T47D (cell line): ENCODE results near the gene GMPR2.
A peak's percentile ranks its signal among the peaks of the same experiment; 100 is the strongest.

ENCODE experiments used
- DNase-seq, 2 experiments: peaks; one replicate each; pipeline versions ENCODE4 v3.0.0 to v3.0.0-alpha.2; 2011 to 2012; ENCODE audit warnings: low read depth in 1 of 2, low spot score in 1 of 2
- JUND ChIP-seq: IDR thresholded peaks from 2 replicates; pipeline ENCODE4 v1.6.1; 2012; ENCODE audit warnings: low read depth
- in situ Hi-C: cut with HindIII; loops from 2 replicates; pipeline ENCODE4 v1.10.0; 2016; ENCODE audit warnings: low sequenced_read_pairs, low pct_unique_long_range_greater_than_20kb

The GMPR2 gene

DNA sequence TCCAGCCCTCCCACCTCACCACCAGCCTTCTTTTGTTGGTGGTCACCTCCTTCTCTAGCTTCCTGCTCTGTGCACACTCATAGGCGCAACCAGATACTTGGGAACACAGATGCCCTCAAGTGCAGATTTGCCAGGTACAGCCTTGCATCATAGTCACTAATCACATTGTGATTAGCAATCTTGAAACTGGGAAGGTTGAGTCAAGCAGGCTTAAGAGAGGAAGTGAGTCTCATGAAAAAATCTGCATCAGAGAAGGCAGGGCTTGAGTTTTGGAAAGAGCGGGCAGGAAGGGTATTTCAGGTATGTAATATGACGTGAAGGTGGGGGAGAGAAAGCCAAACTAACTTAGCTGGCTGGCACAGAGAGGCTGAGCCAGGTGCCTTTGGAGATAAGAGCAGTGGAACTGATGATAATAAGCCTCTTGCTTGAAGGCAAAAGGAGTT is 41.4 kb downstream of the GMPR2 start:
- DNase-seq, result no peak
- in situ Hi-C loops, result no loop called here
- TF ChIP-seq JUND, result no peak

GRCh38 chr14:24277071-24277470 is 44.3 kb downstream of the GMPR2 start:
- DNase-seq, result no peak
- in situ Hi-C loops, result no loop called here
- TF ChIP-seq JUND, result no peak

DNA sequence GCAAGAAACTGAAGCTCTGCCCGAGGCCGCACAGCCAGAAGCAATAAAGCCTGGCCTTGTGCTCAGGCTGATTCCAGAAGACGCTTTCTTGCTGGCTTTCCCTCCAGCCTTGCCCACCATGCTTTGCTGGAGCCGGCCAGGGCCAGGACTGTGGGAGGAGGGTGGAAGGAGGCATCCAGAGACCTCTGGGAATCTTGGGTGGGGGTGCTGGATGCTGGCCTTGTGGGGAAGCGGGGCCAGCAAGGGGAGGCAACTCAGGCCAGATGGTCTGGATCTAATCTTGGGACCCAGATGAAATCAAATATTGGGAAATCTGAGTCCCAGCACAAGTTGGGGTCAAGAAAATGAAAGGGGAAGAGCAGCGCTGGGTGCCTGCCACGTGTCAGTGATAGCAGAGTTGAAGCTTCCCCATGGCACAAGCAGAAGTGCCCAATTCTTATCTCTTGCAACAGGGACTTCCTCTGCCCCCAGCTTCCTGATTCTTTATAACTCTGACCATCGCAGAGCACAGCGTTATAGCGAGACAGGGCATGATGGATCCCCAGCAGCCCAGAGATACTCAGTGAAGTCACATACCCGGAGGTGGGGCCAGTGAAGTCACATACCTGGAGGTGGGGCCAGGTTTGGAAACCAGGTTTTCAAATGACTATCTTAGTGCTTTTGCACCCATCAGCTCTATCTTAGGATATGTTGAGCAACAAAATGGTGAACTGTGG is 45.0 kb downstream of the GMPR2 start:
- no peak for TF ChIP-seq JUND
- DNase-seq, result no peak
- in situ Hi-C loops, result no loop called here

DNA sequence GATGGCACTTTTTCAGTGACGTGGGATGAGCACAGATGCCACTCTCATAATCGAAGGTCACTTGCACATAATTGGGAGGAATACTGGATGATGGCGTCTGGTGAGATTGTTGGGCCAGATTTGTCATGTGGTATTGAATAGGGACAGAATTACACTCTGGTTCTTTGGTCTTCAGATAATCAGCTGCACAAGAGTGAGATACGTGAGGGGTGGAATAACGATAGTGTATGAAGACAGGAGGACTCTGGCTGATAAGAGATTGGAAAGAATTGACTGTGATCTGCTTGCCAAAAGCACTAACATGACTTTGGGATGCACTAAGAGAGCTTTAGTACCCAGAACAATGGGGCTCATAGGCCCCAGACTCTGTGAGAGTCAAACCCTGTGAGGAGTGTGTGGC is 45.7 kb downstream of the GMPR2 start:
- TF ChIP-seq JUND, result no peak
- in situ Hi-C loops, result no loop called here
- DNase-seq, result no peak

DNA sequence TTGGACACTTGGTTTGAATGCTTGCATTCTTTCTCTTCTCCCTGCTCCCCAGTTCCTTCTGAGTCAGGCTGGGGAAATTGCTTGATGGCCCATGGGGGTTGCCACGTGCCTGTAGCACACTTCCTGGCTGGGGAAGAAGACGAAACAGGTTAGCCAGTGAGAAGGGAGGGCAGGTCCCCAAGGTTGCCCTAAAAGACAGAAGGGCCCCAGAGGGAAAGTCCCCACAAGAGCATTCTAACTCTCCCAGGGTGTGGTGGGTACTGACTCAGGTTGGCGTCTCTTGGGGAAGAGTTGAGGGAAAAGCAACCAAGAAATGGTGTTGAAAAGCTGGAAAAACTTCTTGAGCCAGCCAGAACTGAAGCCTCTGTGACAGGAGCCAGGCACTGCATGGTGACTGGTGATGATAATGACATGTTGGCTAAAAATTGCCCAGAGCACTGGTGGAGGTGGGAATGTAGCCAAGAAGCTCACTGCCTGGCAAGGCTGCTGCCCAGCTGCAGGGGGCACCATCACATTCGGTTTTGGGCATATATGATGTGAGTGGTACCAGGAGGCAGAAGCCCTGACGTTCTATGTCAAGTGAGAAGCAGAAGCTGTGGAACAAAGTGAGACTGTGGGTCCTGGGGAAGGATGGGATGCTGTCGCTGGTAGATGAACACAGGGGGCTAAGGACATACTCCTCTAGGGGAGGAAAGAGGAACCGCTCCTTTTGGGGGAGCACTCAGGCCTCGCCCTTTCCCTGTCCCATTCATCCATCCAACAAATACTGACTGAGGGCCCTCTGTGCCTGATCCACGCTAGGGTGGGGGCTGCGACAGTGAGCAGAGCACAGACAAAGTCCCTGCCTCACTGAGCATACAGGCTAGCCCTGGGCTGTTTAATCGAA is 46.8 kb downstream of the GMPR2 start:
- DNase-seq, result peak in 1 of 2 experiments; percentile 64
- in situ Hi-C loops, result no loop called here
- no peak for TF ChIP-seq JUND

- in situ Hi-C loops, result no loop called here
- no peak for DNase-seq
- no peak for TF ChIP-seq JUND
Measured at GRCh38 chr14:24280797-24281460, 48.2 kb downstream of the GMPR2 start.

- in situ Hi-C loops, result no loop called here
- TF ChIP-seq JUND, result no peak
- DNase-seq, result no peak
Measured at GRCh38 chr14:24281636-24282035, 48.9 kb downstream of the GMPR2 start.

DNA sequence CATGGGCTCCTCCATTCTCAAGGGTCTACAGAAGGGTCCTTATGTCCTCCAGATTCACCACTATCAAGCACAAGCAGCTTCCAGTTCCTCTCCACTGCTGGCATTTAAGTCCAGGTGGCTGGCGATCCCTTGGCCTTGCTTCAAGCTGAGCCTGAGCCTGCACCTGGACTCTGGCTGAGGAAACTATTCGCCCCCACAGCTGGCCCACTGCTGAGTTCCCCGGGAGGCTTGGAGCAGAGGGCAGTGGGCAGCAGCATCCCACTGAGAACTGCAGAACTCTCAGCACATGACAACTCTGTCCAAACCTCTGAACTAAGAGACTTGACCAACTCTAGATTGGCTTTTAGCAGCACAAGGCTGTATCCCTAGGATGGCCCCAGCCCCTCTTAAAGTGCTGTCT is 50.0 kb downstream of the GMPR2 start:
- no peak for DNase-seq
- no peak for TF ChIP-seq JUND
- in situ Hi-C loops, result no loop called here

DNA sequence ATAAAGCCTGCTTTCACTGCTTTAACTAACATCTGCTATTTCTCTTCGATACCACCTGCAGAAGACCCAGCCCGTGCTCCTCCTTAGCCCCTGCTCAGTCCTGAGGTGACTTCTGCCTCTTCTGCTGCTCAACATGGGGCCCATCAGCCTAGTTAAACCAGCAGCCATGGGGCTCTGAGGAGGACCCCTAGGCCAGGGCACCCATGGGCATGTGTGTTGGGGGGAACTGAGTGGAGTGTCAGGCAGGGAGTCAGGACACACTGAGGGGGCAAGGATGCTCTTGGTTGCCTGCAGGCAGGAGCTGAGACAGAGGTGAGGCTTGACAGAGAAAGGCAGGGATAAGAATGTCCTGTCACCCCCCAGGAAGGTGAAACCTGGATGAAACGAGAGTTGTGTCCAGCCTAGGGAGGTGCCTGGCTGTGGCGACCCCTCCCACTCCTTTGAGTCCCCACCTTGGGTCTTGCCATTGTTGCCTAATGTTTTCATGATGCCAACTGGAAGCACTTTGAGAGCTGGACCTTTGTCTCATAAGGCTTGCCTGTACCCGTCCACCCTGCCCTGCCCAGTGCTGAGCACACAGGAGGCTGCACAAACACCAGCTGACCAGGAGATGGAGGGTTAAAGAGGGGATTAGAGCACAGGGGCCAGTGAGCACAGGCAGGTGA is 51.2 kb downstream of the GMPR2 start:
- TF ChIP-seq JUND, result no peak
- no peak for DNase-seq
- in situ Hi-C loops, result no loop called here

GRCh38 chr14:24284501-24285035 is 51.8 kb downstream of the GMPR2 start:
- no peak for DNase-seq
- TF ChIP-seq JUND, result no peak
- in situ Hi-C loops, result no loop called here

DNA sequence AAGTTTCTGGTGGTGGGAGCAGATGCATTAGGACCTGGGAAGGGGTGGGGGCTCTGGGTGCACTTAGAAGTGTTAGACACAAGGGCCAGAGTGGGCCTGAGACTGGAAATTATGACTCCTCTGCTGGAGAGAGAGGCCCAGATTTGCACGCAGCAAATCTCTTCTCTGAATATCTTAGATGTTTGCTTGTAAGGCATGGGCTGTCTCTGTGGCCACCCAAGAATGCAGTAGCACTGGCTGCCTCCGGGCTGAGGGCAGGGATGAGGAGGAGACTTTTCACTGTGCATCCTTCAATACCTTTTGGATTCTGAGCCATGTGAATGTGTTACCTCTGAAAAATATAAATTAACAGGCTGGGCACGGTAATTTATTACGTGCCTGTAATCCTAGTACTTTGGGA is 52.6 kb downstream of the GMPR2 start:
- DNase-seq, result peak in 1 of 2 experiments; percentile 51
- in situ Hi-C loops, result no loop called here
- TF ChIP-seq JUND, result no peak

DNA sequence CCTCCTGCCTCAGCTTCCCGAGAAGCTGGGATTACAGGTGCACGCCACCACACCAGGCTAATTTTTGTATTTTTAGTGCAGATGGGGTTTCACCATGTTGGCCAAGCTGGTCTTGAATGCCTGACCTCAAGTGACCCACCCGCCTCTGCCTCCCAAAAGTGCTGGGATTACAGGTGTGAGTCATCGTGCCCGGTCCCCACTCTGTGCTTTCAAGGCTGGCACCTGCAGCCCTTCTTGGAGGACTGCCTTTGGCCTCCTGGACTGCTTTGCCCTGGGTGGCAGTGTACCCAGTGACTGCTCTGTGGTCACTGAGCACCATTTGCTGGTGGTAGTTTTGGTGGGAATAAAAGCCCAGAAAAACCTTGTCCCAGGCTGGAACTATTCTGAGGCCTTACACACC is 54.3 kb downstream of the GMPR2 start:
- no peak for DNase-seq
- in situ Hi-C loops, result no loop called here
- no peak for TF ChIP-seq JUND
